HCT116 (cell line): ENCODE data around the gene IRX1. TPM values are rescaled to one million over a fixed set of nuclear protein-coding genes. Genes with fewer than 3 reads are reported as not detected.

Experiments
- ATAC-seq: fragments of 200-7000 bp; cut with Tn5 transposase; 2 replicates; pipeline ENCODE4 v1.9.1; 2020; ENCODE audit warnings: mild to moderate bottlenecking, moderate library complexity
- BruUV-seq: library from RNA; stranded (reverse); fragments of 400-500 nt; replicated peaks from 2 replicates; lab custom pipeline; 2021; lab: Mats Ljungman, UMichigan
- CTCF ChIA-PET: fragments of 300-600 bp; sonication (Branson Sonifier 250); formaldehyde crosslinking; loops from one replicate; lab custom pipeline; 2021; ENCODE audit warnings: antibody characterized with exemption; lab: Charles Lee
- POLR2A ChIA-PET: fragments of 300-600, 350-600 bp; sonication (Branson Sonifier 250); formaldehyde crosslinking; loops from one replicate; lab custom pipeline; 2021; ENCODE audit warnings: antibody characterized with exemption; lab: Charles Lee
- RAD21 ChIA-PET, 2 experiments: fragments of 300-600 bp; sonication (Branson Sonifier 250); formaldehyde crosslinking; loops; one replicate each; lab custom pipeline; 2023; ENCODE audit warnings: low total read pairs in 2 of 2; ENCODE audit not compliant: uncharacterized antibody in 2 of 2, unreplicated experiment in 2 of 2, low non-redundant PET in 1 of 2; lab: Charles Lee
- DNase-seq: peaks from one replicate; pipeline ENCODE4 v3.0.0-alpha.2; 2010; ENCODE audit warnings: low read depth, low spot score
- H2AFZ ChIP-seq: fragments of 200-600 bp; shearing (Covaris generic), sonication (generic); 2 replicates; pipeline ENCODE4 v1.6.1; 2017; ENCODE audit warnings: low read depth, mixed run types, mixed read lengths, antibody characterized with exemption, low read length; ENCODE audit not compliant: poor library complexity, severe bottlenecking
- H3K27ac ChIP-seq: 2 replicates; pipeline ENCODE4 v1.5.1; 2012; ENCODE audit warnings: low read depth, low read length
- H3K27me3 ChIP-seq: fragments of 200-600 bp; sonication (generic); 2 replicates; pipeline ENCODE4 v1.6.1; 2016; ENCODE audit warnings: mixed run types, low read length, mixed read lengths; ENCODE audit not compliant: insufficient read depth
- H3K36me3 ChIP-seq, 2 experiments: fragments of 200-500 bp in 1 of 2; fragments of 200-600 bp in 1 of 2; sonication (Bioruptor generic) in 1 of 2; sonication (generic) in 1 of 2; 2 replicates each; pipeline versions ENCODE4 v1.5.1 to v1.6.1; 2014 to 2016; ENCODE audit warnings: low read length in 2 of 2, inconsistent platforms in 1 of 2, mixed read lengths in 1 of 2, mixed run types in 1 of 2; ENCODE audit not compliant: insufficient read depth in 2 of 2, control insufficient read depth in 1 of 2
- H3K4me1 ChIP-seq, 2 experiments: fragments of 200-600 bp in 1 of 2; sonication (generic) in 1 of 2; 2 replicates each; pipeline versions ENCODE4 v1.5.1 to v1.6.1; 2012 to 2017; ENCODE audit warnings: low read length in 2 of 2, inconsistent platforms in 1 of 2, mild to moderate bottlenecking in 1 of 2, mixed read lengths in 1 of 2, mixed run types in 1 of 2, moderate library complexity in 1 of 2; ENCODE audit not compliant: insufficient read depth in 2 of 2, control insufficient read depth in 1 of 2
- H3K4me2 ChIP-seq: fragments of 200-600 bp; sonication (generic); 2 replicates; pipeline ENCODE4 v1.6.1; 2017; ENCODE audit warnings: mixed run types, low read length, mixed read lengths
- H3K4me3 ChIP-seq, 2 experiments: fragments of 200-600 bp in 1 of 2; sonication (generic) in 1 of 2; replicated peaks in 1 of 2; 2 replicates each; pipeline ENCODE4 v1.5.1; 2011 to 2016; ENCODE audit warnings: low read length in 2 of 2, control low read depth in 1 of 2, low read depth in 1 of 2, mild to moderate bottlenecking in 1 of 2, mixed read lengths in 1 of 2, mixed run types in 1 of 2
- H3K79me2 ChIP-seq: fragments of 200-600 bp; sonication (generic); 2 replicates; pipeline ENCODE4 v1.6.1; 2017; ENCODE audit warnings: mild to moderate bottlenecking, mixed run types, low read length, moderate library complexity, mixed read lengths; ENCODE audit not compliant: insufficient read depth
- H3K9ac ChIP-seq: fragments of 200-600 bp; sonication (generic); 2 replicates; pipeline ENCODE4 v1.6.1; 2016; ENCODE audit warnings: low read length, mixed read lengths
- H3K9me2 ChIP-seq: fragments of 200-600 bp; sonication (generic), shearing (Covaris generic); 2 replicates; pipeline ENCODE4 v1.6.1; 2017; ENCODE audit warnings: mixed run types, mild to moderate bottlenecking, moderate library complexity; ENCODE audit not compliant: insufficient read depth
- H3K9me3 ChIP-seq, 2 experiments: fragments of 200-500 bp in 1 of 2; fragments of 200-600 bp in 1 of 2; sonication (Bioruptor generic) in 1 of 2; sonication (generic) in 1 of 2; 2 replicates each; pipeline ENCODE4 v1.6.1; 2014 to 2017; ENCODE audit warnings: low read length in 2 of 2, mixed read lengths in 2 of 2, inconsistent platforms in 1 of 2, low read depth in 1 of 2, mild to moderate bottlenecking in 1 of 2, mixed run types in 1 of 2, moderate library complexity in 1 of 2; ENCODE audit not compliant: control insufficient read depth in 1 of 2, insufficient read depth in 1 of 2
- H4K20me1 ChIP-seq: fragments of 200-600 bp; sonication (generic), shearing (Covaris generic); 2 replicates; pipeline ENCODE4 v1.6.1; 2017; ENCODE audit warnings: mixed run types, mild to moderate bottlenecking, moderate library complexity; ENCODE audit not compliant: insufficient read depth
- ATF3 ChIP-seq: IDR thresholded peaks from 2 replicates; pipeline ENCODE4 v1.6.1; 2012
- CBX3 ChIP-seq: IDR thresholded peaks from 2 replicates; pipeline ENCODE4 v1.6.1; 2012; ENCODE audit warnings: low read depth
- CEBPB ChIP-seq: IDR thresholded peaks from 2 replicates; pipeline ENCODE4 v1.6.1; 2012; ENCODE audit warnings: low read depth
- CTCF ChIP-seq, 3 experiments: fragments of 200-600 bp in 1 of 3; sonication (generic) in 1 of 3; IDR thresholded peaks in 2 of 3; conservative IDR thresholded peaks in 1 of 3; 2 replicates each; pipeline ENCODE4 v1.5.1; 2012 to 2017; ENCODE audit warnings: low read depth in 2 of 3, low read length in 2 of 3, antibody characterized with exemption in 1 of 3, borderline replicate concordance in 1 of 3, control low read depth in 1 of 3, mild to moderate bottlenecking in 1 of 3, mixed read lengths in 1 of 3, mixed run types in 1 of 3, moderate library complexity in 1 of 3; ENCODE audit not compliant: insufficient read depth in 1 of 3
- ELF1 ChIP-seq: IDR thresholded peaks from 2 replicates; pipeline ENCODE4 v1.6.1; 2012; ENCODE audit warnings: low read depth, borderline replicate concordance
- EZH2 ChIP-seq: fragments of 200-600 bp; sonication (generic); IDR thresholded peaks from 2 replicates; pipeline ENCODE4 v1.6.1; 2017; ENCODE audit warnings: antibody characterized with exemption, mixed run types
- EZH2phosphoT487 ChIP-seq: fragments of 200-600 bp; IDR thresholded peaks from 2 replicates; pipeline ENCODE4 v1.6.1; 2018; ENCODE audit warnings: antibody characterized with exemption, borderline replicate concordance
- FOSL1 ChIP-seq: IDR thresholded peaks from 2 replicates; pipeline ENCODE4 v1.6.1; 2012; ENCODE audit warnings: low read depth
- JUND ChIP-seq: IDR thresholded peaks from 2 replicates; pipeline ENCODE4 v1.6.1; 2012
- MAX ChIP-seq: IDR thresholded peaks from 2 replicates; pipeline ENCODE4 v1.6.1; 2012
- RAD21 ChIP-seq: IDR thresholded peaks from 2 replicates; pipeline ENCODE4 v1.6.1; 2012; ENCODE audit warnings: low read depth, mild to moderate bottlenecking
- SIN3A ChIP-seq: IDR thresholded peaks from 2 replicates; pipeline ENCODE4 v1.6.1; 2012; ENCODE audit warnings: low read depth
- SP1 ChIP-seq: IDR thresholded peaks from 2 replicates; pipeline ENCODE4 v1.6.1; 2012; ENCODE audit warnings: low read depth
- SRF ChIP-seq: IDR thresholded peaks from 2 replicates; pipeline ENCODE4 v1.6.1; 2012; ENCODE audit warnings: low read depth
- TCF7L2 ChIP-seq: IDR thresholded peaks from 2 replicates; pipeline ENCODE4 v1.7.0; 2011; ENCODE audit warnings: borderline replicate concordance, inconsistent platforms; ENCODE audit not compliant: insufficient read depth, insufficient read length; ENCODE audit errors: extremely low read depth
- YY1 ChIP-seq: IDR thresholded peaks from 2 replicates; pipeline ENCODE4 v1.6.1; 2011; ENCODE audit warnings: low read length, low read depth, moderate library complexity, mild to moderate bottlenecking; ENCODE audit not compliant: insufficient replicate concordance; ENCODE audit errors: extremely low read depth
- ZBTB33 ChIP-seq: IDR thresholded peaks from 2 replicates; pipeline ENCODE4 v1.6.1; 2011; ENCODE audit warnings: mild to moderate bottlenecking, low read length, moderate library complexity; ENCODE audit not compliant: insufficient replicate concordance; ENCODE audit errors: extremely low read depth
- ZNF274 ChIP-seq: fragments of 200-500 bp; sonication (Bioruptor generic); IDR thresholded peaks from 2 replicates; pipeline ENCODE4 v1.6.1; 2014; ENCODE audit warnings: mild to moderate bottlenecking, low read depth, low read length, inconsistent platforms
- intact Hi-C: fragments of 100-400 bp; cut with micrococcal nuclease; formaldehyde crosslinking; loops from 2 replicates; pipeline ENCODE4 v1.10.0; 2022
- total RNA-seq: library from RNA; stranded (reverse); gene quantifications from one replicate; pipeline ENCODE4 v1.2.1, GENCODE V29; 2021; ENCODE audit not compliant: unreplicated experiment

The IRX1 gene
- total RNA-seq, 1 experiment from 2014 or later, result not detected

GRCh38 chr5:3634061-3634460 lies 38.4 kb downstream of the IRX1 start:
- intact Hi-C loops, result no loop called here

More at GRCh38 chr5:3634061-3634460, 38.4 kb downstream of the IRX1 start:
- Histone ChIP-seq H3K27me3 (no peaks in the 10 kb centered on the region), H4K20me1 (no peaks in the 10 kb centered on the region), H3K79me2 (no peaks in the 10 kb centered on the region)
- TF ChIP-seq CBX3 (no peak), SIN3A (no peak), SP1 (no peak), EZH2 (no peak), SRF (no peak), FOSL1 (no peak), EZH2phosphoT487 (no peak), RAD21 (no peak), CEBPB (no peak), ZNF274 (no peak), ATF3 (no peak), CTCF (IDR thresholded peaks at IDR 0.05 in 2 of 3, conservative IDR thresholded peaks at IDR 0.05 in 1 of 3; ENCODE audit: borderline replicate concordance in 1 of 3, insufficient read depth in 1 of 3, low read depth in 2 of 3, low read length in 2 of 3) (no peak), JUND (no peak), TCF7L2 (no peak), YY1 (no peak), ELF1 (no peak), ZBTB33 (no peak), MAX (no peak)
- TF ChIP-seq, all 23 proteins: peak for 0
- peaks cover 5 to 14% of the 10 kb centered on the region in 2 experiments; a peak in 2 of 4 replicates for H3K9me3 ChIP-seq
- ChIA-PET CTCF (no interaction called here), POLR2A (no interaction called here), RAD21 (no interaction called here)
- no peak overlapping the region for H3K4me2 ChIP-seq
- H3K27ac ChIP-seq, result no peak overlapping the region
- no peak overlapping the region for H2AFZ ChIP-seq
- no peak for DNase-seq
- no peak for ATAC-seq
- H3K36me3 ChIP-seq, result no peaks in the 10 kb centered on the region
- no peaks in the 10 kb centered on the region for H3K9me2 ChIP-seq
- no TSS peak for BruUV-seq
- H3K4me3 ChIP-seq, result no peak overlapping the region
- H3K4me1 ChIP-seq, result no peaks in the 10 kb centered on the region
- no peak overlapping the region for H3K9ac ChIP-seq
